Body of pancreas (tissue), 4 donors: ENCODE results near the gene ALDH1A3. TPM values are rescaled to one million over a fixed set of nuclear protein-coding genes. Genes with fewer than 3 reads are reported as not detected.

Source experiments
- ATAC-seq: fragments of 150-250 bp; one replicate; pipeline ENCODE4 v1.9.1; 2016
- DNase-seq, 4 donors: peaks; one replicate each; pipeline ENCODE4 v3.0.0-alpha.2; 2019
- H3K27ac ChIP-seq, 4 donors: fragments of 200-600 bp; sonication (generic); 1 replicate in 3 of 4; 2 replicates in 1 of 4; pipeline versions ENCODE4 v1.5.1 to v1.6.1; 2016 to 2019; ENCODE audit warnings: mild to moderate bottlenecking in 1 of 4, mixed read lengths in 1 of 4, moderate library complexity in 1 of 4
- H3K27me3 ChIP-seq, 2 donors: fragments of 200-600 bp; sonication (generic); one replicate each; pipeline ENCODE4 v1.6.0; 2016; ENCODE audit warnings: mild to moderate bottlenecking in 1 of 2
- H3K36me3 ChIP-seq, 2 donors: fragments of 200-600 bp; sonication (generic); replicated peaks in 1 of 2; 2 replicates each; pipeline ENCODE4 v1.5.1; 2016; ENCODE audit warnings: low read depth in 2 of 2; ENCODE audit not compliant: insufficient read depth in 1 of 2
- H3K4me1 ChIP-seq: fragments of 200-600 bp; sonication (generic); one replicate; pipeline ENCODE4 v1.6.0; 2016
- H3K4me3 ChIP-seq, 2 donors: fragments of 200-600 bp; sonication (generic); 1 replicate in 1 of 2; 2 replicates in 1 of 2; pipeline ENCODE4 v1.5.1; 2016 to 2019
- H3K9me3 ChIP-seq, 3 donors: fragments of 200-600 bp; sonication (generic); 1 replicate in 2 of 3; 2 replicates in 1 of 3; pipeline ENCODE4 v1.5.1; 2016
- POLR2A ChIP-seq, 3 donors: fragments of 450-650 bp; IDR thresholded peaks; one replicate each; pipeline ENCODE4 v1.6.1; 2016; ENCODE audit warnings: antibody characterized with exemption in 3 of 3, mild to moderate bottlenecking in 2 of 3
- whole genome bisulfite sequencing, 2 donors: methylation state at CpG; one replicate each; pipeline ENCODE4 v1.1.5; 2017; 5-methylcytosine and 5-hydroxymethylcytosine counted together
- intact Hi-C: fragments of 100-400 bp; cut with DNase I; formaldehyde crosslinking; loops from one replicate; pipeline ENCODE4 v1.15.1; 2023
- total RNA-seq, 2 donors: library from RNA; depleted of rRNA; stranded (reverse); fragments of >200 nt; gene quantifications; one replicate each; pipeline ENCODE4 v1.1.0, GENCODE V29; 2016
- TF ChIP-seq, protein P1 (sequence below), 7 experiments: fragments of 450-650 bp in 4 of 7; fragments of 200-600 bp in 3 of 7; sonication (generic) in 3 of 7; IDR thresholded peaks; one replicate each; pipeline ENCODE4 v1.5.1; 2016 to 2019; ENCODE audit warnings: antibody characterized with exemption in 7 of 7

The ALDH1A3 gene
- total RNA-seq, 2 donors from 2014 or later: 19.5 to 33.9 TPM

DNA sequence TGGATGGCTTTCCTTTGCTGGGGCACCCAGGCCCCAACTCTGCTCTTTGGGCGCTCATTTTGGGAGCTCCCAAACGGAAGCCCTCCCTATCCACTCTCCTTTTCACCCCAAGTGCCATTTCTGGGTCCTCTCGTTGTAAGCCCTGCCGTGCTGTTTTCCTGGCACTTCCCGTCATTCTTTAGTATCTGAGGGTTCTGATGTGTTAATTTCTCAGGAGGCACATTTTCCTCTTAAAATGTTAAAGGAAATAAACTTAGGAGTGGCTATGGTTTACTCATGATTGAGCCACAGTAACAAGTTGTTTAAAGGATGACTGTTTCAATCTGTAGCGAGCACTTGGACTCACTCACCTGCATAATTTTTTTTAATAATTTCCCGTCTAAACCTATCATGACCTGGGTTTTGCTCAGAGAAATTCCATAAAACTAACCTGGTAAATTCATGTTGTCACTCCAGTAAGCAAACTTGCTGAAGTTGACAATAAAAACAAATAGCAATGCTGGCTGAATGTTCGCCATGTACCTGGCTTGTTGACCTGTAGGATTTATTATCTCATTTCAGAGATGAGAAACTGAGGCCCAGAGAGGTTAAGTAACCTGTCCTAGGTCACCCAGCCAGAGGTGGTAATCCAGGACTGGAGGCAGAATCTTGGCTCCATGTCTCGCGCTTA, 10.6 kb downstream of the ALDH1A3 start:
- Histone ChIP-seq H3K27me3 (no peaks in the 10 kb centered on the region), H3K4me3 (no peak overlapping the region), H3K36me3 (no peaks in the 10 kb centered on the region), H3K27ac (peak overlapping the region in 2 of 4 donors; percentile 38 to 63), H3K4me1 (peaks cover 11% of the 10 kb centered on the region), H3K9me3 (no peaks in the 10 kb centered on the region)
- intact Hi-C loops: no loop called here
- no peak for DNase-seq
- no peak for ATAC-seq
- TF ChIP-seq, protein P1, sequence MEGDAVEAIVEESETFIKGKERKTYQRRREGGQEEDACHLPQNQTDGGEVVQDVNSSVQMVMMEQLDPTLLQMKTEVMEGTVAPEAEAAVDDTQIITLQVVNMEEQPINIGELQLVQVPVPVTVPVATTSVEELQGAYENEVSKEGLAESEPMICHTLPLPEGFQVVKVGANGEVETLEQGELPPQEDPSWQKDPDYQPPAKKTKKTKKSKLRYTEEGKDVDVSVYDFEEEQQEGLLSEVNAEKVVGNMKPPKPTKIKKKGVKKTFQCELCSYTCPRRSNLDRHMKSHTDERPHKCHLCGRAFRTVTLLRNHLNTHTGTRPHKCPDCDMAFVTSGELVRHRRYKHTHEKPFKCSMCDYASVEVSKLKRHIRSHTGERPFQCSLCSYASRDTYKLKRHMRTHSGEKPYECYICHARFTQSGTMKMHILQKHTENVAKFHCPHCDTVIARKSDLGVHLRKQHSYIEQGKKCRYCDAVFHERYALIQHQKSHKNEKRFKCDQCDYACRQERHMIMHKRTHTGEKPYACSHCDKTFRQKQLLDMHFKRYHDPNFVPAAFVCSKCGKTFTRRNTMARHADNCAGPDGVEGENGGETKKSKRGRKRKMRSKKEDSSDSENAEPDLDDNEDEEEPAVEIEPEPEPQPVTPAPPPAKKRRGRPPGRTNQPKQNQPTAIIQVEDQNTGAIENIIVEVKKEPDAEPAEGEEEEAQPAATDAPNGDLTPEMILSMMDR (IDR thresholded peaks at IDR 0.05): no peak
- TF ChIP-seq POLR2A (IDR thresholded peaks at IDR 0.05): no peak
- WGBS, 2 donors: 67 to 70% methylated on average over 10 of the region's 10 CpGs

GRCh38 chr15:100890850-100891249, 11.2 kb downstream of the ALDH1A3 start:
- H3K4me3 ChIP-seq: no peak overlapping the region
- no peaks in the 10 kb centered on the region for H3K27me3 ChIP-seq
- DNase-seq (no peak), ATAC-seq (no peak)
- H3K36me3 ChIP-seq: no peaks in the 10 kb centered on the region
- H3K27ac ChIP-seq: no peak overlapping the region
- H3K9me3 ChIP-seq: no peaks in the 10 kb centered on the region
- H3K4me1 ChIP-seq: peaks cover 11% of the 10 kb centered on the region
- intact Hi-C loops: no loop called here
- 69 to 83% methylated on average over 5 to 6 of the region's 6 CpGs for WGBS, 2 donors
- TF ChIP-seq POLR2A (IDR thresholded peaks at IDR 0.05): no peak
- TF ChIP-seq, protein P1 (IDR thresholded peaks at IDR 0.05): no peak

GRCh38 chr15:100891307-100892012, 11.8 kb downstream of the ALDH1A3 start:
- H3K9me3 ChIP-seq: no peaks in the 10 kb centered on the region
- peaks cover 11% of the 10 kb centered on the region for H3K4me1 ChIP-seq
- TF ChIP-seq, protein P1 (IDR thresholded peaks at IDR 0.05): no peak
- no peak for TF ChIP-seq POLR2A (IDR thresholded peaks at IDR 0.05)
- no peaks in the 10 kb centered on the region for H3K36me3 ChIP-seq
- no peaks in the 10 kb centered on the region for H3K27me3 ChIP-seq
- DNase-seq: no peak
- H3K27ac ChIP-seq: no peak overlapping the region
- H3K4me3 ChIP-seq: no peak overlapping the region
- 69 to 74% methylated on average over 17 to 20 of the region's 21 CpGs for WGBS, 2 donors
- no peak for ATAC-seq
- intact Hi-C loops: no loop called here

DNA sequence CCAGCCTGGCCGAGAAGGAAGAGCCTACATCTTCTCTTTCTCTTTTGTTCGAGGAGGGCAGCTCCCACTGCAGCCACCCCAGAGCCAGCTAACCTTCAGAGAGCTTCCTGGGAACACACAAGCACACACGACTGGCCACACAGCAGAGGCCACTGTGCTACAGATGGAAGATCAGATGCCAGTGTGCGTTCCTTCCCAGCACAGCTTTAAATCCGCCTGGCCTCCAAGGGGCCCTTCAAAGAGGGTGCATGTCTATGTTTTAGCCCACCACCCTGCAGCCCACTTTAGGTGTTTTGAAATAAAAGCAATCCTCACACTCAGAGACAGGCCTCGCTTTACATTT, 12.4 kb downstream of the ALDH1A3 start:
- 57 to 65% methylated on average over 6 of the region's 6 CpGs for WGBS, 2 donors
- H3K27me3 ChIP-seq: no peaks in the 10 kb centered on the region

More for the DNA sequence above, 12.4 kb downstream of the ALDH1A3 start:
- Histone ChIP-seq H3K27ac (no peak overlapping the region), H3K4me1 (peaks cover 11% of the 10 kb centered on the region), H3K9me3 (no peaks in the 10 kb centered on the region), H3K36me3 (no peaks in the 10 kb centered on the region), H3K4me3 (no peak overlapping the region)
- DNase-seq (no peak), ATAC-seq (no peak)
- intact Hi-C loops: no loop called here
- no peak for TF ChIP-seq POLR2A (IDR thresholded peaks at IDR 0.05)
- TF ChIP-seq, protein P1 (IDR thresholded peaks at IDR 0.05): no peak
